ENCODE results near the gene GLP1R. TPM values are rescaled to one million over a fixed set of nuclear protein-coding genes. Genes with fewer than 3 reads are reported as not detected.

GLP1R gene
- total RNA-seq, 1 donor from 2014 or later, result 0.35 TPM

DNA sequence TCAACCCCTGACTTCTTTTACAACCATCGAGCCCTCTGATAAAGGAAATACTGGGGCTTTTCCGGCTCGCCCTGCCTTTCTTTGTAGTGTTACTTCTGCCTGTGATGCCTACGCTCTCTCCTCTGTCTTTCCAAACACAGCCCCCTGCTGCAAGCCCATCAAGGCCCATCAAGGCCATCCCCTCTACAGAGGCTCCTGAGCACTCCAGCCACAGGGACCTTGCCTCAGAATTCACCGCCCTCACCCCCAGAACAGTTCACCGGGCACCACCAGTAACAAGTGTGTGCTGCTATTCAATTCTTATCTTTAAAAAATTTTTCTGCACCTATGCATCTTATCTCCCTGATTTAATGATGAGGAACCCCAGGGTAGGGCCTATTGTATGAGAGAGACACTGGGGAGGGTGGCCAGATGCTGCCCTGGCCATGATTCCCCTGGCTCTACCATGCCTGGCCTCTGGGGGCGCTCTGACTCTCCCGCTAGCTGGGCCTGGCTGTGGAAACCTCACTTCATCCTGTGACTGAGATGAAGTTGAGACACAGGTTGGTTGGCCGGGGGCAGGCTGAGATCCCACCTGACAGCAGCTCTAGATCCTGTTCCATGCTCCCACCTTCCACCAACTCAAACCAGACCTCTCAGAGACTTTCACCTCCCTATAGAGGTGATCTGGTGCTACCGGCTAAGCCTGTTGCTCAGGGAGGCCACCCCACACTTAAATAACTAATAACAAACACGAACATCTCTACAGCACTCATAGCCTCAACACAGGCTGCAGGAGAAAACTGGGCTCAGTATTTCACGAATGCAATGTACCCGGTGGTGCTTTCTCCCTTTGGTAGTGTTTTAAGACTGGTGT lies 19.2 kb upstream of the GLP1R start:
- Histone ChIP-seq H3K9me3 (no peaks in the 10 kb centered on the region), H3K27me3 (ENCODE audit: low read depth) (no peaks in the 10 kb centered on the region), H3K4me1 (no peaks in the 10 kb centered on the region), H3K36me3 (no peaks in the 10 kb centered on the region), H3K27ac (no peak overlapping the region), H3K4me3 (no peak overlapping the region)
- DNase-seq, result no peak
- intact Hi-C loops (cut with DNase I), result no loop called here
- TF ChIP-seq, protein P1, sequence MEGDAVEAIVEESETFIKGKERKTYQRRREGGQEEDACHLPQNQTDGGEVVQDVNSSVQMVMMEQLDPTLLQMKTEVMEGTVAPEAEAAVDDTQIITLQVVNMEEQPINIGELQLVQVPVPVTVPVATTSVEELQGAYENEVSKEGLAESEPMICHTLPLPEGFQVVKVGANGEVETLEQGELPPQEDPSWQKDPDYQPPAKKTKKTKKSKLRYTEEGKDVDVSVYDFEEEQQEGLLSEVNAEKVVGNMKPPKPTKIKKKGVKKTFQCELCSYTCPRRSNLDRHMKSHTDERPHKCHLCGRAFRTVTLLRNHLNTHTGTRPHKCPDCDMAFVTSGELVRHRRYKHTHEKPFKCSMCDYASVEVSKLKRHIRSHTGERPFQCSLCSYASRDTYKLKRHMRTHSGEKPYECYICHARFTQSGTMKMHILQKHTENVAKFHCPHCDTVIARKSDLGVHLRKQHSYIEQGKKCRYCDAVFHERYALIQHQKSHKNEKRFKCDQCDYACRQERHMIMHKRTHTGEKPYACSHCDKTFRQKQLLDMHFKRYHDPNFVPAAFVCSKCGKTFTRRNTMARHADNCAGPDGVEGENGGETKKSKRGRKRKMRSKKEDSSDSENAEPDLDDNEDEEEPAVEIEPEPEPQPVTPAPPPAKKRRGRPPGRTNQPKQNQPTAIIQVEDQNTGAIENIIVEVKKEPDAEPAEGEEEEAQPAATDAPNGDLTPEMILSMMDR (IDR thresholded peaks at IDR 0.05), result peak; percentile 66
- ATAC-seq, result peak; percentile 67 to 68

DNA sequence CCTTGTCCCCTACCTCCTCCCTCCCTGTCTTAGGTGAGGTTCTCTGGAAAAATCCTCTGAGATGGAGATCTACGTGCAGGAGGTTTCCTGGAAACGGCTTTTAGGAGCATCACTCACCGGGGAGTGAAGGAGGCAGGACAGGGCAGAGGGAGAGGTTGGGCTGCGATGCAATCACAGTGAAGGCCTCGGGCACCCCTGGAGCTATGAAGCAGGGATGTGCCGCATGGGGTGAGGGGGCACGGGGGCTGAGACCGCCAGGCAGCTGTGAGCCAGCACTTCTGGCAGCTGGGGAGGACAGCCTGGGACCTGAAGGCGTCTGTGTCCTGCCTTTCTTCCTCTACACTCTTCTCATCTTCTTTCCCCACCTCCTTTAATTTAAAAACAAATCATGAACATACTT lies 12.9 kb upstream of the GLP1R start:
- peaks cover 10% of the 10 kb centered on the region for H3K27me3 ChIP-seq (ENCODE audit: low read depth)
- TF ChIP-seq, protein P1 (IDR thresholded peaks at IDR 0.05), result no peak

DNA sequence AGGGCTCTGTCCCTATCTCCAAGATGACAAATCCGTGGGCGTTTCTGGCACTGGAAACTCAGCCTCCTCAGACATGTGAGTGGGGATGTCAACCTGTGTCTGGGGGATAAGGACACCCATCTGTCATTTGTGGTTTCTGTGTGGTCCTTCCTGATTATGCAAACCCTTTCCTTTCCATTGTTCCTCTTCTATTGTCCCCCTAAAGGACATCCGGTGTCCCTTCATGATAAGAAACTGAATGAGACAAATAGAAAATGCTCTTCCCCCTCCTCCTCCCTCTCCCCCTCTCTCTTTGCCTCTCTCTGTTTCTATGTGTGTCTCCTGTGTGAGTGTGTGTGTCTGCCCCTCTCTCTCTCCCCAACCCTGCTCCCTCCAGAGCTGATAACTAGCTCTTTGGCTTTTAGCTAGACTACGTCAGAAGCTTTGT lies 11.5 kb upstream of the GLP1R start:
- Histone ChIP-seq H3K9me3 (no peaks in the 10 kb centered on the region), H3K4me1 (no peaks in the 10 kb centered on the region), H3K36me3 (no peaks in the 10 kb centered on the region), H3K27ac (no peak overlapping the region), H3K27me3 (ENCODE audit: low read depth) (peaks cover 10% of the 10 kb centered on the region), H3K4me3 (no peak overlapping the region)
- DNase-seq (no peak), ATAC-seq (no peak)
- TF ChIP-seq, protein P1 (IDR thresholded peaks at IDR 0.05), result no peak
- intact Hi-C loops (cut with DNase I), result no loop called here

More for the DNA sequence above, 12.9 kb upstream of the GLP1R start:
- Histone ChIP-seq H3K27ac (no peak overlapping the region), H3K9me3 (no peaks in the 10 kb centered on the region), H3K36me3 (no peaks in the 10 kb centered on the region), H3K4me3 (no peak overlapping the region), H3K4me1 (no peaks in the 10 kb centered on the region)
- DNase-seq, result no peak
- intact Hi-C loops (cut with DNase I), result no loop called here
- ATAC-seq, result no peak

DNA sequence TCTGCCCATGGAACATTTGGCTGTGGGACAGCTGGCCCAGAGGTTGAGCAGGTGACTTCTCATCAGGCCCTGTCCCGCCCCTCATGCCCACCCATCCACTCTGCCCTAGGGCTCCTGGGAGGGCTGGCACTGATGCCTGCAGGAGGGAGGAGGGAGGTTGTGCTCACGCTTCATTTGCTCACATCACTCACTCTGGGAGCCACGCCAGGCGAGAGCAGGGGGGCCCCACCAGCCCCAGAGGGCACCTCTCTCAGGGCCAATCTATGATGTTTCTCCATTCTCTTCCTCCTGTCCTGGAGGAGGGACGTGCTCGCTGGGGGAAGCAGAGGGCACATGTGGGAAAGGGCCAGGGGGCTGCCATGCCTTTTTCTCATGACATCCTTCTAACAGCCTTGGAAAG lies 10.9 kb upstream of the GLP1R start:
- intact Hi-C loops (cut with DNase I), result no loop called here

DNA sequence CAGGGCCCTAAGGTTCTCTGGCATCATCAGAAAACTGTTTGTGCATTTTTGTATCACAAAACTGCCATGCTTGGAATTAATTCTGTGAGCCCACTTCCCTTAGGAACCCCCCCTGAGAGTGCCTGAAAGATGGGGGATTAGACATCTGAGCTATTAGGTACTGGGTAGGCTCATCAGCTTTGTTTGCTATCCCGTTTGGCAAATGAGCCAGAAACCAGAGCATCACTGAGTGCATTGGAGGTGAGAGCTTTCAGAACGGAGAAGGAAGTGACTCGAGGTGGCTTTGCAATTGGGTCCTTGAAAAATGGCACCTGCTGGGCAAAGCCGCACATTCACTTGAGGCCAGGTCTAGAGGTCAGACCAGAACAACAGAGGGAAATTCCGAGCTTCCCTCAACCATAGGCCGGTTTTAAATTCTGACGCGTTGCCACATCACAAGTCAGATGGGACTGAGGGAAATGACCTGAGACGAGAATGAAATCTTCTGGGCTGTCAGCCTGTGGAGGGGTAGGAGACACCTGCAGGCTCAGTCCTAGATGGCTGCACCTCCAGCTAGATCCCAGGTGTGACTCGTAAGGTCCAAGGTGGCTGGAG lies 8.4 kb upstream of the GLP1R start:
- DNase-seq (no peak), ATAC-seq (no peak)
- no peaks in the 10 kb centered on the region for H3K9me3 ChIP-seq
- H3K27ac ChIP-seq, result no peak overlapping the region
- no peaks in the 10 kb centered on the region for H3K36me3 ChIP-seq
- H3K4me1 ChIP-seq, result no peaks in the 10 kb centered on the region
- intact Hi-C loops (cut with DNase I), result no loop called here
- TF ChIP-seq, protein P1 (IDR thresholded peaks at IDR 0.05), result no peak
- H3K27me3 ChIP-seq (ENCODE audit: low read depth), result peaks cover 10% of the 10 kb centered on the region
- no peak overlapping the region for H3K4me3 ChIP-seq

More for the DNA sequence above, 10.9 kb upstream of the GLP1R start:
- ATAC-seq (peak in 1 of 2 donors; percentile 11), DNase-seq (no peak)
- Histone ChIP-seq H3K36me3 (no peaks in the 10 kb centered on the region), H3K9me3 (no peaks in the 10 kb centered on the region), H3K27ac (no peak overlapping the region), H3K4me1 (no peaks in the 10 kb centered on the region), H3K27me3 (ENCODE audit: low read depth) (peaks cover 10% of the 10 kb centered on the region), H3K4me3 (no peak overlapping the region)
- TF ChIP-seq, protein P1 (IDR thresholded peaks at IDR 0.05), result no peak

Data from lower lobe of right lung (tissue), 2 donors.